Testis (tissue), 3 donors: ENCODE measurements around the gene CTNNA2. TPM values are rescaled to one million over a fixed set of nuclear protein-coding genes. Genes with fewer than 3 reads are reported as not detected.

Source experiments
- DNase-seq: peaks from one replicate; pipeline ENCODE4 v3.0.0-alpha.2; 2019
- H3K27ac ChIP-seq, 2 donors: fragments of 200-600 bp; sonication (generic); one replicate each; pipeline ENCODE4 v1.5.1; 2019
- H3K27me3 ChIP-seq: fragments of 200-600 bp; sonication (generic); one replicate; pipeline ENCODE4 v1.5.1; 2019
- H3K36me3 ChIP-seq: fragments of 200-600 bp; sonication (generic); one replicate; pipeline ENCODE4 v1.5.1; 2017; ENCODE audit warnings: low read depth; ENCODE audit errors: missing control alignments
- H3K4me1 ChIP-seq: fragments of 200-600 bp; sonication (generic); one replicate; pipeline ENCODE4 v1.5.1; 2019
- H3K4me3 ChIP-seq, 2 donors: fragments of 200-600 bp; sonication (generic); one replicate each; pipeline ENCODE4 v1.5.1; 2017 to 2019
- H3K9me3 ChIP-seq: fragments of 200-600 bp; sonication (generic); one replicate; pipeline ENCODE4 v1.5.1; 2017
- POLR2A ChIP-seq: fragments of 450-650 bp; IDR thresholded peaks from one replicate; pipeline ENCODE4 v1.6.1; 2017; ENCODE audit warnings: antibody characterized with exemption, mild to moderate bottlenecking, moderate library complexity
- WGBS, 2 donors: methylation state at CpG; one replicate each; pipeline ENCODE4 v1.1.5; 2018; 5-methylcytosine and 5-hydroxymethylcytosine counted together
- intact Hi-C: fragments of 100-400 bp; cut with DNase I; formaldehyde crosslinking; loops from one replicate; pipeline ENCODE4 v1.15.1; 2023; ENCODE audit warnings: low total_unique reads
- polyA plus RNA-seq: library from polyadenylated mRNA; stranded (reverse); fragments of 350-450 nt; fragmentation: Illumina TruSeq; extraction: RNeasy Lipid Tissue Mini Kit (QIAGEN cat#74804); gene quantifications from one replicate; pipeline ENCODE4 v1.2.3, GENCODE V29; 2014; ENCODE audit warnings: low read depth, low replicate concordance; ENCODE audit not compliant: insufficient read depth
- total RNA-seq, 2 donors: library from RNA; depleted of rRNA; stranded (reverse); fragments of >200 nt; gene quantifications; one replicate each; pipeline ENCODE4 v1.2.3, GENCODE V29; 2016
- TF ChIP-seq, protein P1 (sequence below), 3 experiments: fragments of 450-650 bp in 2 of 3; fragments of 200-600 bp in 1 of 3; sonication (generic) in 1 of 3; IDR thresholded peaks; one replicate each; pipeline ENCODE4 v1.5.1; 2016 to 2019; ENCODE audit warnings: antibody characterized with exemption in 3 of 3, mild to moderate bottlenecking in 2 of 3, moderate library complexity in 1 of 3

Gene CTNNA2
- total and polyA plus RNA-seq, 3 donors from 2014 or later = 36.8 to 44.5 (median 43.4) TPM

DNA sequence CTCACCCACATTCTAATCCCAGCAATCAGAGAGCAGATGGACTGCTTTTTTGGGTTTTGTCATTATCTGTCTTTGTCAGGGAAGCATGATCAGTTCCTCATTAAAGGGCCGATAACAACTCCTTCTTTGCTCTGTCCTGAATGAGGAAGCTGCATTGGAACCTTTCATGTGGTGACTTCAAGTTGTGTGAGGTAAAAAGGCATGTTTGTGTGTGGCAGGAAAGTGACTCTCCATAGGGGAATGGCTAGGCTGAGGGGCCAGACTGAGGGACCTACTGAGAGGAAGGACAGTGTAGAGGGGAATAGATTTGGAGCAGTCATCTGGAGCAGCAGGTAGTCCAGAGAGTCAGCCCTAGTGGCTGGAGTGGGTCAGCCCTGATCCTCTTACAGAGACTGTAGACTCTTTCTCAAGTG lies 815.3 kb downstream of the CTNNA2 start:
- Histone ChIP-seq H3K4me1 (peaks cover 3% of the 10 kb centered on the region), H3K27me3 (no peaks in the 10 kb centered on the region), H3K27ac (no peak overlapping the region), H3K9me3 (no peaks in the 10 kb centered on the region), H3K4me3 (no peak overlapping the region), H3K36me3 (no peaks in the 10 kb centered on the region)
- TF ChIP-seq, protein P1, sequence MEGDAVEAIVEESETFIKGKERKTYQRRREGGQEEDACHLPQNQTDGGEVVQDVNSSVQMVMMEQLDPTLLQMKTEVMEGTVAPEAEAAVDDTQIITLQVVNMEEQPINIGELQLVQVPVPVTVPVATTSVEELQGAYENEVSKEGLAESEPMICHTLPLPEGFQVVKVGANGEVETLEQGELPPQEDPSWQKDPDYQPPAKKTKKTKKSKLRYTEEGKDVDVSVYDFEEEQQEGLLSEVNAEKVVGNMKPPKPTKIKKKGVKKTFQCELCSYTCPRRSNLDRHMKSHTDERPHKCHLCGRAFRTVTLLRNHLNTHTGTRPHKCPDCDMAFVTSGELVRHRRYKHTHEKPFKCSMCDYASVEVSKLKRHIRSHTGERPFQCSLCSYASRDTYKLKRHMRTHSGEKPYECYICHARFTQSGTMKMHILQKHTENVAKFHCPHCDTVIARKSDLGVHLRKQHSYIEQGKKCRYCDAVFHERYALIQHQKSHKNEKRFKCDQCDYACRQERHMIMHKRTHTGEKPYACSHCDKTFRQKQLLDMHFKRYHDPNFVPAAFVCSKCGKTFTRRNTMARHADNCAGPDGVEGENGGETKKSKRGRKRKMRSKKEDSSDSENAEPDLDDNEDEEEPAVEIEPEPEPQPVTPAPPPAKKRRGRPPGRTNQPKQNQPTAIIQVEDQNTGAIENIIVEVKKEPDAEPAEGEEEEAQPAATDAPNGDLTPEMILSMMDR (IDR thresholded peaks at IDR 0.05) = no peak
- TF ChIP-seq POLR2A = no peak
- intact Hi-C loops = no loop called here
- 74 to 84% methylated on average over 1 of the region's 1 CpG for WGBS, 2 donors
- no peak for DNase-seq

DNA sequence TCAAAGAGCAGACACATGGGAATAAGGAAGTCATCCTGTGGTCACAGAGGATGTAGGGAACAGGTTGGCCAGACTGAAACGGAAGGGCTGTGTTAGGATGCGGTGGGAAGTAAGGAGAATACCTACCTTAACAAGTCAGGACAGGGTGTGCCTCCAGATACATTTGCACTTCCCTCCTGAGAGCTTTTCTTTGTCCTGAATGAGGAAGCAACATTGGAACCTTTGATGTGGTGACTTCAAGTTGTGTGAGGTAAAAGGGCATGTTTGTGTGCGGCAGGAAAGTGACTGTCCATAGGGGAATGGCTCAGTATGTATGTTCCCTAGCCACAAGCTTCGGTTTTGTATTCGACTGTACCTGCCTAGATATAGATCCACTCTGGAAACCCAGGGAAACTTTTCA lies 816.6 kb downstream of the CTNNA2 start:
- H3K36me3 ChIP-seq = no peaks in the 10 kb centered on the region
- H3K27ac ChIP-seq = no peak overlapping the region
- H3K4me3 ChIP-seq = no peak overlapping the region
- no peak for DNase-seq
- intact Hi-C loops = no loop called here
- TF ChIP-seq, protein P1 (IDR thresholded peaks at IDR 0.05) = no peak
- no peak for TF ChIP-seq POLR2A
- WGBS, 2 donors = 90 to 92% methylated on average over 5 of the region's 5 CpGs
- no peaks in the 10 kb centered on the region for H3K27me3 ChIP-seq
- no peaks in the 10 kb centered on the region for H3K4me1 ChIP-seq
- no peaks in the 10 kb centered on the region for H3K9me3 ChIP-seq

DNA sequence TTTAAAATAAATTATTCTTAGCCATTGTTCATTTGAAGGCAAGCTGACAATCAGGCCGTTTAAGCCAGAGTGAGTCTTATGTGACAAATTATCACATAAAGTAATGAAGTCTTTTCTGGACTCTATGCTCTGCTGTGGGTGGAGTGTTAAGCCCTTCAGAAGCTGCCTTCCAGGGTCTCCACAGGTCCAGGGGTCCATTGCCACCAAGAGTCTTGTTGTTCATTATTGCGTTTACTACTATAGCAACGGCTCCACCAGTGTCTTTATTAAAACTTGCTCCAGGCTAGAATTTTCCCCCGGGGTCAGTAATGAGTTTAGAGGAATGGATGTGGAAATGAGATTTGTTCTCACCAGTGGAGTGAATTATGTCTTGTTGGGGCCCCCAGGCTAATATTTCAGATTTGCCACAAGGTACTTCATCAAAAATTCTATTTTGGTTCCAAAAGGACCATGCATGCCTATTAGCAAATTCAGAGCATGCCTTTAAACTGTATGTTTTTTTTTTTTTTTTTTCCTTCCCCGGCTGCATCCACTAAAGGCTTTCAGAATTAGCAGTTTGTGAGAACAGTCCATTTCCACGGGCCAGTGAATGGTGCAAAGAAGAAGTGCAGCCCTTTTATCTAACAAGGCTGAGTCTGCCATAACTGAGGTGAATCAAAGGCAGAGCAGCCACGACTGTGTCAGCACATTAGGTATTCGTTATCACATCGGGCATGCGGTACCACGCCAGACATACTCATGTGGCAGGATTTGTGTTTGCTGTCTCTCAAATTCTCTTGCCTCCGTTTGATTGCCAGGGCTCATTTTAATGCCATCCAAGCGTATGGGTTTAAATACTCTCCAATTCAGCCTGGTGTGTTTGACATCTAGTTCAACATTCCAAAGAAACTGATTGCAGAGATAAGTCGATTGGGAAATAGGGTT lies 817.9 kb downstream of the CTNNA2 start:
- no peaks in the 10 kb centered on the region for H3K9me3 ChIP-seq
- TF ChIP-seq POLR2A = no peak
- TF ChIP-seq, protein P1 (IDR thresholded peaks at IDR 0.05) = no peak
- H3K27me3 ChIP-seq = no peaks in the 10 kb centered on the region
- no peaks in the 10 kb centered on the region for H3K4me1 ChIP-seq
- DNase-seq = no peak
- no peak overlapping the region for H3K4me3 ChIP-seq
- no peak overlapping the region for H3K27ac ChIP-seq
- intact Hi-C loops = no loop called here
- 82 to 83% methylated on average over 14 of the region's 14 CpGs for WGBS, 2 donors
- no peaks in the 10 kb centered on the region for H3K36me3 ChIP-seq

DNA sequence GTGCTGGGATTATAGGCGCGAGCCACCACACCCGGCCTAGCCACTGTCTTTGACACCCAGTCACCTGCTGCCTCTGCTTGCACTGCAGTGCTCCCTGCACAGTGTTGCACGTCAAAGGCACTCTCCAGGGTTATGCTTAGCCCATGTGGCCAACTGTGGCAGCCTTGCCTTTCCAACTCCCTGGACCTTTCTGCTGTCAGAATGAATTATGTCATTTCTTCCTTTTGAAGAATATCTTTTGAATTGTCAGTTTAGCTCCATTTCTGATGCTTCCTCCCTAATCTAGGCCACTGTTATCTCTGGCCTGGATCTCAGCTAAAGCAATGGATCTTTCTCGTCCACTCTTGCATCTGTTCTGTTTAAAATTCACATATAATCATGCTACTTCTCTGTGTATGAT lies 821.0 kb downstream of the CTNNA2 start:
- TF ChIP-seq, protein P1 (IDR thresholded peaks at IDR 0.05) = no peak
- no peak for TF ChIP-seq POLR2A
- intact Hi-C loops = no loop called here
- Histone ChIP-seq H3K36me3 (no peaks in the 10 kb centered on the region), H3K9me3 (no peaks in the 10 kb centered on the region), H3K27ac (no peak overlapping the region), H3K27me3 (no peaks in the 10 kb centered on the region), H3K4me3 (no peak overlapping the region), H3K4me1 (no peaks in the 10 kb centered on the region)
- DNase-seq = no peak
- WGBS, 2 donors = 89 to 93% methylated on average over 5 of the region's 5 CpGs

DNA sequence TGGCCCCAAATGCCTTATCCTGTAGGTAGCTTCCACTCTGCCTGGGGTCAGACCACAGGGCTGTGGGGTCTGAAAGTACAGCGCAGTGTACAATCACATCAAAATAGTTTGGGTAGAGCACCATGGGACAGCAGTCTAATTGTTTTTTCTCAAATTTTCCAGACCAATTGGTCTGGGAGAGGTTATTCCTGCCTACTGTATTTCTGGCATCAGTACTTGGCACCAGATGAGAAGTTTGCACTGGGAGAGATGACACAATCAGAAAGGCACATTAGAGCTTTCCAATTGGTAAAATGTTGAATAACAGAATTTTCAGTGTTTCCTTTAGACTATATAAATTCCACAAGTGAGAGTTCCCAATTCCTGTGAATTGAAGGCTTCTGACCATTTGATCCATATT lies 822.6 kb downstream of the CTNNA2 start:
- no peaks in the 10 kb centered on the region for H3K4me1 ChIP-seq
- H3K4me3 ChIP-seq = no peak overlapping the region
- no peak for TF ChIP-seq POLR2A
- TF ChIP-seq, protein P1 (IDR thresholded peaks at IDR 0.05) = no peak
- H3K27ac ChIP-seq = no peak overlapping the region
- intact Hi-C loops = no loop called here
- WGBS, 2 donors = 82 to 92% methylated on average over 1 of the region's 1 CpG
- H3K36me3 ChIP-seq = no peaks in the 10 kb centered on the region
- H3K27me3 ChIP-seq = no peaks in the 10 kb centered on the region
- DNase-seq = no peak
- no peaks in the 10 kb centered on the region for H3K9me3 ChIP-seq
